ENCODE data around the gene IL1RAP.
A peak's percentile ranks its signal among the peaks of the same experiment; 100 is the strongest.

IL1RAP gene

DNA sequence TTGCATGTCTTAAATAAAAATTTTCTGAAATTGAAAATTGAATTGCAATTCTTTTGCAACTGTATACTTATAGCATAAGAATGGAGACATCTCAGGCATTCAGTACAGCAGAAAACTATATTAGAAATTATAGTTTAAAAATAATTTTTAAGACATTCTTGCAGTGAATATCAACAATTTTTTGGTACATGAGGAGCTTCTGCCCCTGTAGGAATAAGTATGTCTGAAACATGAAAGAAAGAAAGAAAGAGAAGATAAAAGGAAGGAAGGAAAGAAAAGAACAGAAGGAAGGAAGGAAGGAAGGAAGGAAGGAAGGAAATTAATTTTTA lies 183.6 kb downstream of the IL1RAP start:
- FAIRE-seq (no peak), DNase-seq (ENCODE audit: insufficient read length, low spot score) (no peak)

DNA sequence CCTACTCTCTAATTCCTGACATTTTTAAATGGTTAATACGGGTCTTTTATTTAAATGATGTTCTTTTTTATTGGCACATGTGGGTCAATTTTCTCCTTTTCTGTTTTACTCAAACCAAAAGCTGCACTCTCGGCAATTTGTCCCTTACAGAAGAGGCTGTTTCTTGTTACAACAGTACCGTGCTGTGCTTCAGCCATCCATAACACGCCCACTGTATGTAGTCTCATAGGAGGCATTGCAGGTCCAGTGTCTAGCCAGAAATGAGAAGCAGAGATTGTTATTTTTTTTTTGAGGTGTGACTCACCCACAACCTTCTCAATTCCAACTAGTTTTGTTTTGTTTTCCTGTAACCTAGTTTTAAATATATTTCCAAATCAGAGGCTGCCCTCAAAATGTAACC lies 184.0 kb downstream of the IL1RAP start:
- DNase-seq (ENCODE audit: insufficient read length, low spot score) (no peak), FAIRE-seq (no peak)

DNA sequence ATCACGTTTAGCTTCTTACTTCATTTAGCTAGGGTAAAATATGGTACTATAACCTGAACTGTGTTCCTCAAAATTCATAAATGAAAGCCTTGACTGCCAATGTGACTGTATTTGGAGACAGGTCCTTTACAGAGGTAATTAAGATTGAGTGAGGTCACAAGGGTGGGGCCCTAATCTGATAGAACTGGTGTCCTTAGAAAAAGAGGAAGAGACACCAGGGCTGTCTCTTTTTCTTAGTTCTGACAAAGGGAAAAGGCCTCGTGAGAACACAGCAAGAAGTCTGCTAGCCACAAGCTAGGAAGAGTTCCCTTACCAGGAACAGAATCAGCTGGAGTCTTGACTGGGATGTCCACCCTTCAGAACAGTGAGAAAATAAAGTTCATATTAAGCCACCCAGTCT lies 185.9 kb downstream of the IL1RAP start:
- no peak for DNase-seq (ENCODE audit: insufficient read length, low spot score)
- FAIRE-seq, result no peak

DNA sequence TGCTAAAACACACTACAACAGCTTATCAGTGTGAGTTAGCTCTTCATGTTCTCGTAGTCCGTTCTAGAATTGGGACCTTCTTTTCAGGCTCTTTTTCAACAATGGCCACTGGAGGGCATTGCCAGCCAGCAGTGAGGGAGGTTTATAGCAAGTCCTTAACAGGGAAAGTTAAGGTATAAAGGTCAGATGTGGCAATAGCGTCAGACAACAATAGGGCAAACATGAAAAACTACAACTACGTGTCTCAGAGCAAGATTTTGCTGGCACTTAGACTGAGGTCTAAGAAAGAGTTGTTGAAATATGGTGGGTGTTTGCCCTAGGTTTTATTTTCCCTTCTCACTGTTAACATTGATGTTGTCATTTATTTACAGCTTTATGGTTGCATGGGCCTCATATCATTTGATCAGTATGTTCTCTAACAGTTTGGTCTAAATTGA lies 187.2 kb downstream of the IL1RAP start:
- peak; percentile 13 for FAIRE-seq

DNA sequence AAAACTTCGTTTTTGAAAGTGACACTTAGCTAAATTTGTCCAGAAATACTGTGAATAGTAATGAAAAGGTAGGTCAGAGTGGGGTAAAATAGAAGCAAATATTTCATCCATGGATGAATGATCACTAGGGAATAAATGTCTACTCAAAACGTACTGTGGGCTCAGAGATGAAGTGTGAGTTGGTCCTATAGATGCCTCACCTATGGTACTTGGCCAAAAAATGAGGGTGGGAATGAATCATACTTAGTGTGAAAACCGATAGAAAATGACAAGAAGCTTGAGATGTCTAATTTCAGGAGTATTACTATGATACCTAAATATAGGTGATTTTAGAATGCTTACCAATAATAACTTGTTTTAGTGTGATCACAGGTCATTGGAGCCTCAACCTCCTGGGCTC lies 192.7 kb downstream of the IL1RAP start:
- no peak for DNase-seq (ENCODE audit: insufficient read length, low spot score)
- FAIRE-seq, result no peak

More for the DNA sequence above, 187.2 kb downstream of the IL1RAP start:
- peak; percentile 14 for DNase-seq (ENCODE audit: insufficient read length, low spot score)
